ENCODE results near the gene TMEM207.

The TMEM207 gene

GRCh38 chr3:190384309-190384756 is 65.4 kb downstream of the TMEM207 start:
- peak; percentile 56 for DNase-seq

GRCh38 chr3:190382082-190382481 is 67.6 kb downstream of the TMEM207 start:
- peak; percentile 84 for DNase-seq

GRCh38 chr3:190381441-190381840 is 68.3 kb downstream of the TMEM207 start:
- peak; percentile 34 for DNase-seq

GRCh38 chr3:190380184-190380583 is 69.5 kb downstream of the TMEM207 start:
- DNase-seq = no peak

Measured in fibroblast of upper back skin (primary cell).